Progenitor cell of endocrine pancreas (in vitro differentiated cells): ENCODE results near the gene COL26A1. TPM values are rescaled to one million over a fixed set of nuclear protein-coding genes. Genes with fewer than 3 reads are reported as not detected.
"Not testable (repeated sequence)": the region's sequence is repeated elsewhere in the genome, so short reads cannot be mapped to it uniquely, and the experiment has no call there.

ENCODE experiments used
- DNase-seq: peaks from one replicate; pipeline ENCODE4 v3.0.0; 2021; ENCODE audit warnings: low spot score; ENCODE audit not compliant: unreplicated experiment
- H3K27ac Mint-ChIP-seq: 2 replicates; pipeline ENCODE4 v1.8.0; 2021; ENCODE audit warnings: mild to moderate bottlenecking, moderate library complexity, mixed read lengths
- H3K27me3 Mint-ChIP-seq: 2 replicates; pipeline ENCODE4 v1.8.0; 2021; ENCODE audit warnings: mixed read lengths
- H3K36me3 Mint-ChIP-seq: 2 replicates; pipeline ENCODE4 v1.8.0; 2022; ENCODE audit warnings: mixed read lengths; ENCODE audit not compliant: insufficient read depth
- H3K4me1 Mint-ChIP-seq: 2 replicates; pipeline ENCODE4 v1.8.0; 2021; ENCODE audit warnings: low read depth, mixed read lengths
- H3K4me3 Mint-ChIP-seq: 2 replicates; pipeline ENCODE4 v1.8.0; 2021; ENCODE audit warnings: low read depth, mild to moderate bottlenecking, moderate library complexity, mixed read lengths
- H3K9me3 Mint-ChIP-seq: 2 replicates; pipeline ENCODE4 v1.8.0; 2021; ENCODE audit warnings: low read depth, mixed read lengths
- total RNA-seq: library from RNA; stranded (reverse); gene quantifications from 2 replicates; pipeline ENCODE4 v1.2.1, GENCODE V29; 2021
- TF ChIP-seq, protein P1 (sequence below): fragments of 200-600 bp; sonication (generic); IDR thresholded peaks from one replicate; pipeline ENCODE4 v1.5.0; 2021; ENCODE audit warnings: antibody characterized with exemption, mild to moderate bottlenecking; ENCODE audit not compliant: unreplicated experiment

The COL26A1 gene
- total RNA-seq, 1 donor from 2014 or later, result 46.2 TPM

DNA sequence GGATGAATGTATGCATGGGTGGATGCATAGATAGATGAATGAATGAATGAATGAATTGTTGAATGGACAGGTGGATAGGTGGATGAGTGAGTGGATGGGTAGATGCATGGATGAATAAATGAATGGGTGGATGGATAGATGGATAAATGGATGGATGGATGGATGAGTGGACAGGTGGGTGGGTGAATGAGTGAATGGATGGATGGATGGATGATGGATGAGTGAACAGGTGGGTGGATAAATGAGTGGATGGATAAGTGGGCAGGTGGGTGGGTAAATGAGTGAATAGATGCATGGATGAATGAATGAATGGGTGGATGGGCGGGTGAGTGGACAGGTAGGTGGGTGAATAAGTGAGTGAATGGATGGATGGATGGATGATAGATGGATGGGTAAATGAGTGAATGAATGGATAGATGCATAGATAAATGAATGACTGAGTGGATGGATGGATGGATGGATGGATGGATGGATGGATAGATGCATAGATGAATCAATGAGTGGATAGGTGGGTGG, 193.8 kb downstream of the COL26A1 start:
- Mint-ChIP-seq H3K27me3 (no peaks in the 10 kb centered on the region), H3K4me1 (no peaks in the 10 kb centered on the region), H3K4me3 (no peak overlapping the region), H3K36me3 (peaks cover 1% of the 10 kb centered on the region), H3K27ac (no peak overlapping the region), H3K9me3 (no peaks in the 10 kb centered on the region)
- TF ChIP-seq, protein P1, sequence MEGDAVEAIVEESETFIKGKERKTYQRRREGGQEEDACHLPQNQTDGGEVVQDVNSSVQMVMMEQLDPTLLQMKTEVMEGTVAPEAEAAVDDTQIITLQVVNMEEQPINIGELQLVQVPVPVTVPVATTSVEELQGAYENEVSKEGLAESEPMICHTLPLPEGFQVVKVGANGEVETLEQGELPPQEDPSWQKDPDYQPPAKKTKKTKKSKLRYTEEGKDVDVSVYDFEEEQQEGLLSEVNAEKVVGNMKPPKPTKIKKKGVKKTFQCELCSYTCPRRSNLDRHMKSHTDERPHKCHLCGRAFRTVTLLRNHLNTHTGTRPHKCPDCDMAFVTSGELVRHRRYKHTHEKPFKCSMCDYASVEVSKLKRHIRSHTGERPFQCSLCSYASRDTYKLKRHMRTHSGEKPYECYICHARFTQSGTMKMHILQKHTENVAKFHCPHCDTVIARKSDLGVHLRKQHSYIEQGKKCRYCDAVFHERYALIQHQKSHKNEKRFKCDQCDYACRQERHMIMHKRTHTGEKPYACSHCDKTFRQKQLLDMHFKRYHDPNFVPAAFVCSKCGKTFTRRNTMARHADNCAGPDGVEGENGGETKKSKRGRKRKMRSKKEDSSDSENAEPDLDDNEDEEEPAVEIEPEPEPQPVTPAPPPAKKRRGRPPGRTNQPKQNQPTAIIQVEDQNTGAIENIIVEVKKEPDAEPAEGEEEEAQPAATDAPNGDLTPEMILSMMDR, result no peak
- DNase-seq, result no peak

DNA sequence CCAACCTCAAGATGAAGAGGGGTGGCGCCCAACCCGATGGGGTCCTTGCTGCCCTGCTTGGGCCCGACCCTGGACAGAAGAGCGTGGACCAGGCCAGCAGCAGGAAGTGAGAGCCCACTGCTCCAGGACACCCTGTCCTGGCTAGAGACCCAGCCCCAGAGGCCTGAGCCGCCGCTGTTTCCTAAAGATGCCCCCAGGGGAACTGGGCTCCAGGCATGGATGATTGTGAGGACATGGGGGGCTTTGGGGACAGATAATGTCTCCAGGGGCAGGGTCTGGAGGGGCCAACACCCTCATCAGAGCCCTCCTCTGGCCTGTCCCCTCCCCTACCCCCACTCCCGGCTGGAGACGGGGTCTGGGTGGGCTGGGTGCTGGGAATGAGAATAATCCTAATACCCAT, 194.7 kb downstream of the COL26A1 start:
- Mint-ChIP-seq H3K4me3 (no peak overlapping the region), H3K27me3 (peaks cover 3% of the 10 kb centered on the region), H3K4me1 (no peaks in the 10 kb centered on the region), H3K9me3 (no peaks in the 10 kb centered on the region), H3K27ac (no peak overlapping the region), H3K36me3 (peaks cover 1% of the 10 kb centered on the region)
- no peak for DNase-seq
- TF ChIP-seq, protein P1, result no peak

DNA sequence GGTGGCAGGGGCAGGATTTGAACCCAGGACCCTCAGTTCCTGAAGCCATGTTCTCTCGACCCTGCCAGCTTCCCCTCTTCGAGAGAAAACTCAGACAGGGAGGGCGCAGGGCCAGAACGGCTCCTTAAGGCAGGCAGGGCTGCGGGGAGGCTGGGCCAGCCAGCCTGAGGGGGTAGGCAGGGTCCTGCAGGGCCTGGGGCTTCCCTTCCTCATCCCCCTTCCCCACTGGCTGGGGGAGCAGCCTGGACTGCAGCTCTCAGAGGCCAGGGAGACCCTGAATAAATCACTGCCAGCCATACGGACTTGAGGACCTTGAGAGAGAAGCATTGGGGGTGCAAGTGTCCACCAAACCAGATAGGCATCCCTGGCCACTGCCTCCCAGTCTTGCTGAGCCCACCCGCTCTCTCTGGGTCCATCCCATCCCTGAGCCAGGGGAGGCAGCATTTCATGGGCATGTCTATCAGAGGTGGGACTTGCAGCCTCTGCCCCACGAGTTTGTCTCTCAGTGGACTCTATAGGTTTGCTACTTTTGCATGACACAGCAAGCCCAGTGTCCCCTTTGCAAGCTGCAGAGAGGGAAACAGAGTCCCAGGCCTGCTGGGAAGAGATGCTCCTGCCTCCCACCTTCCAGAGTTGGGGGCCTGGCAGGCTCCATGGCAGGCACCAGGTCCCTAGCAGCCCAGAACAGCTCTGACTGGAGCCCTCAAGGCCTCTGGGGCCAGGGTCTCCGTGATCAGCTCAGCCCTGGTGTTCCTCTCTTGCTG, 195.5 kb downstream of the COL26A1 start:
- Mint-ChIP-seq H3K4me3 (no peak overlapping the region), H3K4me1 (no peaks in the 10 kb centered on the region), H3K36me3 (peaks cover 1% of the 10 kb centered on the region), H3K27me3 (peaks cover 8% of the 10 kb centered on the region), H3K9me3 (no peaks in the 10 kb centered on the region), H3K27ac (no peak overlapping the region)
- TF ChIP-seq, protein P1, result no peak
- no peak for DNase-seq

DNA sequence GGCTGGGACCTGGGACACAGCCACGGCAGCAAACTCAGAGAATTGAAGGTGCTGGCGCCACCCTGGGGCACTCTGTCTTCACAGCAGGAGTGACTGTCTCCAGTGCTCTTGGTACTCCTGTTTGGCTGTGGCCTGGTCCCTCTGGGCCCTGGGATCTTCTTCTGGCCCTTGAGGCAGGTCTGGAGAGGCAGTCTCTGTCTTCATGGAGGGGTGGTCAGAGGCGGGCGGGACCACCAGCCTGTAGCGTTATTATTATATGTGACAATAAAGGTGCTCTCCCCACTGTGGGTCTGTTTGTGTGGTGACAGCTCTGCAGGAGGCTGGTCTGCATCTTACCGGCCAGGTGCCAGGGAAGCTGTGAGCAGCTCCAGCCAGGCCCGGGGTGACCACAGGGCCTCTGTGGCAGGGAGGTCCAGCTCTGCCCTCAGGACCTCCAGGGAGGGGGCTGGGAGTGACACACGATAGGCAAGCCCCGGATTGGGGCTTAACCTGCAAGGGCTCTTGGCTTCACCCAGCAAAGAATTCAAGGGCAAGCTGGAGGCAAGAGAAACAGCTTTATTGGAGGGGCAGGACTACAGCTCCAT, 196.2 kb downstream of the COL26A1 start:
- H3K4me3 Mint-ChIP-seq, result no peak overlapping the region
- no peak for DNase-seq
- H3K27me3 Mint-ChIP-seq, result peaks cover 8% of the 10 kb centered on the region
- TF ChIP-seq, protein P1, result no peak
- no peaks in the 10 kb centered on the region for H3K9me3 Mint-ChIP-seq
- H3K36me3 Mint-ChIP-seq, result no peaks in the 10 kb centered on the region
- no peak overlapping the region for H3K27ac Mint-ChIP-seq
- no peaks in the 10 kb centered on the region for H3K4me1 Mint-ChIP-seq

DNA sequence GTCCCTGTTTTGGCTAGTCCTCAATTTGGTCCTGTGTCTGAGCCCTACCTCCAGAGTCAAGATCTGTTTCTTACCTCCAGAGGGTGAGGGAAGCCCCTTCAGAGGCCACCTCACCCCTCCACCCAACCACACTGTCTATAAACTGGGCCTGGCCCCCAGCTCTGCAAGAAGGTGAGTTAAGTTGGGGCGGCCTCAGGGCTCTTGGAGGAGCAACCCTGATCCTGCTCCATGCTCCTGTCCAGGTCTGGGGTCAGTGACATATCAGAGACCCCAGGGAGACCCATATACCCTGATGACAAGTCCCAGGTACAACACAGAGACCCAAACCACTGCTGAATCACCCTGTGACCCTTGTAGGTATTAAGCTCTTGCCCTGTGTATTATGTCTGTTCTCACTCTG, 196.9 kb downstream of the COL26A1 start:
- Mint-ChIP-seq H3K27me3 (peaks cover 11% of the 10 kb centered on the region), H3K27ac (no peak overlapping the region), H3K4me3 (no peak overlapping the region), H3K4me1 (peaks cover 1% of the 10 kb centered on the region), H3K36me3 (no peaks in the 10 kb centered on the region), H3K9me3 (no peaks in the 10 kb centered on the region)
- DNase-seq, result no peak
- TF ChIP-seq, protein P1, result no peak

DNA sequence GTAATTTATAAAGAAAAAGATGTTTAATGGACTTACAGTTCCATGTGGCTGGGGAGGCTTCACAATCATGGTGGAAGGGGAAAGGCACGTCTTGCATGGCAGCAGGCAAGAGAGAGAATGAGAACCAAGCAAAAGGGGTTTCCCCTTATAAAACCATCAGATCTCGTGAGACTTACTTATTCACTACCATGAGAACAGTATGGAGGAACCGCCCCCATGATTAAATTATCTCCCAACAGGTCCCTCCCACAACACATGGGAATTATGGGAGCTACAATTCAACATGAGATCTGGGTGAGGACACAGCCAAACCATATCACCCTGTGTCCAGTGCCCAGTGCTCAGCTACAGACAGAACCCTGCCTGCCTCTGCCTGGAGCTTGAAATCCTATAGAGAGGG, 197.3 kb downstream of the COL26A1 start:
- H3K27ac Mint-ChIP-seq, H3K36me3 Mint-ChIP-seq, DNase-seq, H3K9me3 Mint-ChIP-seq, H3K4me1 Mint-ChIP-seq, H3K4me3 Mint-ChIP-seq: not testable (repeated sequence)
- H3K27me3 Mint-ChIP-seq, result peaks cover 13% of the 10 kb centered on the region
